Measurements from ENCODE around the gene CLVS2. TPM values are rescaled to one million over a fixed set of nuclear protein-coding genes. Genes with fewer than 3 reads are reported as not detected.

Gene CLVS2
- total RNA-seq, 4 donors from 2014 or later: 0.27 to 0.54 (median 0.50) TPM; not detected in 1

DNA sequence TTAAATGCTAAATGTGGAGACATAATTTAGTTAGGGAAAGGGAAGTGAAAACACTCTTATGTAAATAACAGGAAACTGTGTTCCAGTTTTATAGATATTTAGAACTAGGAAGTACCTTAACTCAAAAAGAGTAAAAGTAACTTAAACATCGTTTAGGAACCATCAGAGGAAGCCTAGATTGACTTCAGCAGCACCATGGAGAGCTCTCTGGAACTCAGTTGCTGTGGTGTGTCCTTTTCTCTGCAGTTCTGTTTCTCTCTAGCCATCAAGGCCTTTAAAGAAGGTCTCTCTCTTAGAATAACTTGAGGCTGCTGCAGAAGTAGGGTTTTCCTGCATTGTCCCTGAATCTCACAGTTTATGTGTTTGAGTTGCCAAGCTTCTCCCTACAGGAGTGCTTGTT, 26.9 kb downstream of the CLVS2 start:
- no peak overlapping the region for H3K27ac ChIP-seq
- no peaks in the 10 kb centered on the region for H3K9me3 ChIP-seq
- TF ChIP-seq EP300 (IDR thresholded peaks at IDR 0.05) (no peak), POLR2AphosphoS5 (IDR thresholded peaks at IDR 0.05) (no peak), POLR2A (IDR thresholded peaks at IDR 0.05) (no peak), CTCF (IDR thresholded peaks at IDR 0.05) (no peak)
- no peaks in the 10 kb centered on the region for H3K27me3 ChIP-seq
- no peak for ATAC-seq
- no peak overlapping the region for H3K4me3 ChIP-seq
- no peaks in the 10 kb centered on the region for H3K4me1 ChIP-seq
- H3K36me3 ChIP-seq: no peaks in the 10 kb centered on the region
- WGBS, 2 donors (ENCODE audit: low coverage in 1 of 2): 0% methylated on average over 1 of the region's 1 CpG

- 70 to 92% methylated on average over 4 to 5 of the region's 5 CpGs for WGBS, 2 donors (ENCODE audit: low coverage in 1 of 2)
- Histone ChIP-seq H3K9me3 (no peaks in the 10 kb centered on the region), H3K4me3 (no peak overlapping the region), H3K4me1 (no peaks in the 10 kb centered on the region), H3K36me3 (no peaks in the 10 kb centered on the region), H3K27me3 (no peaks in the 10 kb centered on the region), H3K27ac (no peak overlapping the region)
- ATAC-seq: no peak
- TF ChIP-seq POLR2AphosphoS5 (IDR thresholded peaks at IDR 0.05): no peak
- TF ChIP-seq EP300 (IDR thresholded peaks at IDR 0.05): no peak
- no peak for TF ChIP-seq POLR2A (IDR thresholded peaks at IDR 0.05)
- TF ChIP-seq CTCF (IDR thresholded peaks at IDR 0.05): no peak
Observed at GRCh38 chr6:123024976-123025375, 28.9 kb downstream of the CLVS2 start.

- Histone ChIP-seq H3K4me3 (no peak overlapping the region), H3K9me3 (no peaks in the 10 kb centered on the region), H3K36me3 (no peaks in the 10 kb centered on the region), H3K27ac (no peak overlapping the region), H3K27me3 (no peaks in the 10 kb centered on the region), H3K4me1 (no peaks in the 10 kb centered on the region)
- no peak for TF ChIP-seq POLR2A (IDR thresholded peaks at IDR 0.05)
- TF ChIP-seq CTCF (IDR thresholded peaks at IDR 0.05): no peak
- TF ChIP-seq POLR2AphosphoS5 (IDR thresholded peaks at IDR 0.05): no peak
- TF ChIP-seq EP300 (IDR thresholded peaks at IDR 0.05): no peak
- ATAC-seq: no peak
- 60 to 72% methylated on average over 2 of the region's 2 CpGs for WGBS, 2 donors (ENCODE audit: low coverage in 1 of 2)
Observed at GRCh38 chr6:123027408-123027807, 31.4 kb downstream of the CLVS2 start.

GRCh38 chr6:123028263-123028662, 32.2 kb downstream of the CLVS2 start:
- no peaks in the 10 kb centered on the region for H3K27me3 ChIP-seq
- 56% methylated on average over 5 of the region's 5 CpGs for WGBS, 2 donors (ENCODE audit: low coverage in 1 of 2)
- TF ChIP-seq CTCF (IDR thresholded peaks at IDR 0.05) (no peak), POLR2AphosphoS5 (IDR thresholded peaks at IDR 0.05) (no peak), POLR2A (IDR thresholded peaks at IDR 0.05) (no peak), EP300 (IDR thresholded peaks at IDR 0.05) (no peak)
- H3K4me3 ChIP-seq: no peak overlapping the region
- no peaks in the 10 kb centered on the region for H3K36me3 ChIP-seq
- no peak for ATAC-seq
- no peak overlapping the region for H3K27ac ChIP-seq
- no peaks in the 10 kb centered on the region for H3K9me3 ChIP-seq
- H3K4me1 ChIP-seq: no peaks in the 10 kb centered on the region

DNA sequence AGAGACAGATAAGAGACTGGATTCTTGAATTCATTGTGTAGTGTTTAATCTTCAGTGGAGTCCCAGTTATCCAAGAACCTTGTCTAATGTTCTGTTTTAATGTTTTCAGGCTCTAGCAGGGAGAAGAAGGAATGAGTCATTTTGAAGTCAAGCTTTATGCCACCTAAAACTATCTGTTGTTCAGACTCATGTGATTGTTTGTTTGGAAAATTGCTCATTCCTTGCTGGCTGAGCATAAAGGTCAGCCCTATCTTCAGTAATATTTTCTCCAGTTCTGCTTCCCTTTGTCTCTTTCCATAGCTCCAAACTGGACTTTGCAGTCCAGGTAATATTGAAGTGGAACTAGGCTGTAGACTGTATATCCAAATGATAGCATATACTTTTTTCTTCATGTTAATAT, 34.2 kb downstream of the CLVS2 start:
- H3K4me3 ChIP-seq: no peak overlapping the region
- no peak for ATAC-seq
- TF ChIP-seq CTCF (IDR thresholded peaks at IDR 0.05): no peak
- TF ChIP-seq POLR2A (IDR thresholded peaks at IDR 0.05): no peak
- TF ChIP-seq EP300 (IDR thresholded peaks at IDR 0.05): no peak
- TF ChIP-seq POLR2AphosphoS5 (IDR thresholded peaks at IDR 0.05): no peak
- no peaks in the 10 kb centered on the region for H3K4me1 ChIP-seq
- H3K36me3 ChIP-seq: no peaks in the 10 kb centered on the region
- no peak overlapping the region for H3K27ac ChIP-seq
- no peaks in the 10 kb centered on the region for H3K9me3 ChIP-seq
- H3K27me3 ChIP-seq: no peaks in the 10 kb centered on the region
